GM18508 (cell line): ENCODE results near the gene CDH9.

Experiments
- ATAC-seq: cut with Tn5 transposase; IDR thresholded peaks from one replicate; pipeline ENCODE4 v1.9.1; 2021; ENCODE audit warnings: moderate number of reproducible peaks; ENCODE audit not compliant: insufficient read depth, unreplicated experiment

The CDH9 gene

GRCh38 chr5:27038476-27038875 is at the start of gene CDH9:
CDH9 (minus strand) TSS chr5:27038586; CDS start chr5:26988333, 50,253 bp downstream.
- ATAC-seq: no peak

- ATAC-seq: no peak
Observed at GRCh38 chr5:27087747-27088146, 49.4 kb upstream of the CDH9 start.

GRCh38 chr5:27083449-27084415 is 45.3 kb upstream of the CDH9 start:
- no peak for ATAC-seq

- ATAC-seq: no peak
Observed at GRCh38 chr5:27080147-27080546, 41.8 kb upstream of the CDH9 start.

- ATAC-seq: no peak
Observed at GRCh38 chr5:27062451-27062850, 24.1 kb upstream of the CDH9 start.

- no peak for ATAC-seq
Observed at GRCh38 chr5:27048510-27048909, 10.1 kb upstream of the CDH9 start.

- no peak for ATAC-seq
Observed at GRCh38 chr5:27041372-27041771, 3.0 kb upstream of the CDH9 start.

- no peak for ATAC-seq
Observed at GRCh38 chr5:27034565-27034964, 3.8 kb downstream of the CDH9 start.

GRCh38 chr5:27026801-27027200 is 11.6 kb downstream of the CDH9 start:
- no peak for ATAC-seq

- ATAC-seq: no peak
Observed at GRCh38 chr5:27026063-27026462, 12.3 kb downstream of the CDH9 start.

- no peak for ATAC-seq
Observed at GRCh38 chr5:27021471-27021870, 16.9 kb downstream of the CDH9 start.

- no peak for ATAC-seq
Observed at GRCh38 chr5:27020973-27021372, 17.4 kb downstream of the CDH9 start.

GRCh38 chr5:27015758-27016157 is 22.6 kb downstream of the CDH9 start:
- no peak for ATAC-seq

- no peak for ATAC-seq
Observed at GRCh38 chr5:27011274-27011673, 27.1 kb downstream of the CDH9 start.

GRCh38 chr5:27010646-27011045 is 27.7 kb downstream of the CDH9 start:
- no peak for ATAC-seq

- ATAC-seq: no peak
Observed at GRCh38 chr5:27009540-27009915, 28.9 kb downstream of the CDH9 start.

GRCh38 chr5:27008604-27009539 is 29.5 kb downstream of the CDH9 start:
- ATAC-seq: no peak

GRCh38 chr5:27007121-27007520 is 31.3 kb downstream of the CDH9 start:
- no peak for ATAC-seq

- ATAC-seq: no peak
Observed at GRCh38 chr5:26986985-26987384, 51.4 kb downstream of the CDH9 start.

GRCh38 chr5:26981750-26982149 is 56.6 kb downstream of the CDH9 start:
- ATAC-seq: no peak

GRCh38 chr5:26959290-26959689 is 79.1 kb downstream of the CDH9 start:
- ATAC-seq: no peak
